Upper lobe of left lung (tissue), 6 donors: ENCODE measurements around the gene TIMM29. TPM values are rescaled to one million over a fixed set of nuclear protein-coding genes. Genes with fewer than 3 reads are reported as not detected.
A peak's percentile ranks its signal among the peaks of the same experiment; 100 is the strongest.
"Not testable (repeated sequence)": the region's sequence is repeated elsewhere in the genome, so short reads cannot be mapped to it uniquely, and the experiment has no call there.

Experiments used
- ATAC-seq, 2 donors: fragments of 200-7000 bp; cut with Tn5 transposase; one replicate each; pipeline ENCODE4 v1.9.1; 2022; ENCODE audit warnings: mild to moderate bottlenecking in 2 of 2, moderate library complexity in 2 of 2; ENCODE audit not compliant: low FRiP score in 2 of 2
- DNase-seq, 2 donors: peaks; one replicate each; pipeline ENCODE4 v3.0.0-alpha.2; 2019 to 2020
- H3K27ac ChIP-seq, 4 donors: fragments of 200-600 bp; sonication (generic); one replicate each; pipeline ENCODE4 v1.5.1; 2016 to 2019
- H3K27me3 ChIP-seq, 4 donors: fragments of 200-600 bp; sonication (generic); one replicate each; pipeline ENCODE4 v1.5.1; 2017 to 2019
- H3K36me3 ChIP-seq, 4 donors: fragments of 200-600 bp; sonication (generic); one replicate each; pipeline ENCODE4 v1.5.1; 2016 to 2019
- H3K4me1 ChIP-seq, 4 donors: fragments of 200-600 bp; sonication (generic); one replicate each; pipeline ENCODE4 v1.5.1; 2018 to 2019
- H3K4me3 ChIP-seq, 4 donors: fragments of 200-600 bp; sonication (generic); one replicate each; pipeline ENCODE4 v1.5.1; 2017 to 2019; ENCODE audit warnings: mild to moderate bottlenecking in 2 of 4, moderate library complexity in 1 of 4
- H3K9me3 ChIP-seq, 4 donors: fragments of 200-600 bp; sonication (generic); one replicate each; pipeline ENCODE4 v1.5.1; 2018 to 2019
- EP300 ChIP-seq, 4 donors: sonication (generic); formaldehyde crosslinking; IDR thresholded peaks; one replicate each; pipeline ENCODE4 v1.5.1; 2017; ENCODE audit warnings: antibody characterized with exemption in 4 of 4, control low read depth in 2 of 4
- POLR2A ChIP-seq, 4 donors: fragments of 450-650 bp; IDR thresholded peaks; one replicate each; pipeline ENCODE4 v1.5.1; 2016 to 2017; ENCODE audit warnings: antibody characterized with exemption in 4 of 4, mild to moderate bottlenecking in 2 of 4
- POLR2AphosphoS5 ChIP-seq, 2 donors: sonication (generic); formaldehyde crosslinking; IDR thresholded peaks; one replicate each; pipeline ENCODE4 v1.5.1; 2017; ENCODE audit warnings: antibody characterized with exemption in 2 of 2
- WGBS, 2 donors: methylation state at CpG; one replicate each; pipeline ENCODE4 v1.1.5; 2017 to 2018; 5-methylcytosine and 5-hydroxymethylcytosine counted together
- total RNA-seq, 6 donors: library from RNA; depleted of rRNA in 4 of 6; stranded (reverse); fragments of >200 nt in 4 of 6; gene quantifications; one replicate each; pipeline versions ENCODE4 v1.1.0 to v1.2.1, GENCODE V29; 2016 to 2021
- TF ChIP-seq, protein P1 (sequence below), 6 experiments: fragments of 450-650 bp in 4 of 6; fragments of 200-600 bp in 2 of 6; sonication (generic) in 2 of 6; IDR thresholded peaks; one replicate each; pipeline ENCODE4 v1.5.1; 2016 to 2019; ENCODE audit warnings: antibody characterized with exemption in 6 of 6
- donor health status: DM: no; HTN: no; CAD: no; lungs with moderate emphysema.
- donor health status: DM: no; HTN: yes; CAD: no; lungs with severe emphysema.

Gene TIMM29
- total RNA-seq, 6 donors from 2014 or later = 20.2 to 46.1 (median 32.7) TPM

DNA sequence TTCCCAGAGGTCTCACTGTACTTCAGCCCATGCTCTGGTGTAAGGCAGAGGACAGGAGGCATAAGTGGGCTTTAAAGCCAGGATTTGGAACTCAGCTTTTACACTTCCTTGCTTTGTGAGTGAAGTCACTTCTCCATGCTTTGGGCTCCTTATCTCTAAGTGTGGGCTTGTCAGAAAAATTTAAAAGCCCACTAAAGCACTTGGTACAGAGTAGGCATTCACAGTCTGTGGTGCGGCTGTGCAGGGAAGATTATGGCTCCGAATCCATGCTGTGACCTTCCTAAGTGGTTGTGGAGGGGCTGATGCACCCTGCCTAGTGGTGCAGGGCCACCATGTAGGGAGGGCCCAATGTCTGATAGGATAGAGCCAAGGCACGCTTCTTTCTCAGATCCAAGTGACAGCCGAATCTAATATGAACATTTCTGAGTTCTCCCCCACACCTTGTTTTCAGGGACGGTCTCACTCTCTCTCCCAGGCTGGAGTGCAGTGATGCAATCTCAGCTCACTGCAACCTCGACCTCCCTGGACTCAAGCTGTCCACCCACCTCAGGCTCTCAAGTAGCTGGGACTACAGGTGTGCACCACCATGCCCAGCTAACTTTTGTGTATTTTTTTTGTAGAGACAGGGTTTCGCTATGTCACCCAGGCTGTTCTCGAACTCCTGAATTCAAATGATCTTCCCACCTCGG is 6.9 kb downstream of the TIMM29 start:
- no peaks in the 10 kb centered on the region for H3K27me3 ChIP-seq
- no peak overlapping the region for H3K4me3 ChIP-seq
- H3K4me1 ChIP-seq = peaks cover 0 to 26% (median 10%) of the 10 kb centered on the region in 4 donors
- no peak overlapping the region for H3K27ac ChIP-seq
- H3K36me3 ChIP-seq = peaks cover 0 to 22% (median 6%) of the 10 kb centered on the region in 4 donors
- TF ChIP-seq POLR2AphosphoS5 (IDR thresholded peaks at IDR 0.05) = no peak
- TF ChIP-seq, protein P1, sequence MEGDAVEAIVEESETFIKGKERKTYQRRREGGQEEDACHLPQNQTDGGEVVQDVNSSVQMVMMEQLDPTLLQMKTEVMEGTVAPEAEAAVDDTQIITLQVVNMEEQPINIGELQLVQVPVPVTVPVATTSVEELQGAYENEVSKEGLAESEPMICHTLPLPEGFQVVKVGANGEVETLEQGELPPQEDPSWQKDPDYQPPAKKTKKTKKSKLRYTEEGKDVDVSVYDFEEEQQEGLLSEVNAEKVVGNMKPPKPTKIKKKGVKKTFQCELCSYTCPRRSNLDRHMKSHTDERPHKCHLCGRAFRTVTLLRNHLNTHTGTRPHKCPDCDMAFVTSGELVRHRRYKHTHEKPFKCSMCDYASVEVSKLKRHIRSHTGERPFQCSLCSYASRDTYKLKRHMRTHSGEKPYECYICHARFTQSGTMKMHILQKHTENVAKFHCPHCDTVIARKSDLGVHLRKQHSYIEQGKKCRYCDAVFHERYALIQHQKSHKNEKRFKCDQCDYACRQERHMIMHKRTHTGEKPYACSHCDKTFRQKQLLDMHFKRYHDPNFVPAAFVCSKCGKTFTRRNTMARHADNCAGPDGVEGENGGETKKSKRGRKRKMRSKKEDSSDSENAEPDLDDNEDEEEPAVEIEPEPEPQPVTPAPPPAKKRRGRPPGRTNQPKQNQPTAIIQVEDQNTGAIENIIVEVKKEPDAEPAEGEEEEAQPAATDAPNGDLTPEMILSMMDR (IDR thresholded peaks at IDR 0.05) = no peak
- no peak for TF ChIP-seq POLR2A (IDR thresholded peaks at IDR 0.05)
- TF ChIP-seq EP300 (IDR thresholded peaks at IDR 0.05) = no peak
- DNase-seq (no peak), ATAC-seq (no peak)
- no peaks in the 10 kb centered on the region for H3K9me3 ChIP-seq
- WGBS, 2 donors = 86 to 88% methylated on average over 9 of the region's 9 CpGs

DNA sequence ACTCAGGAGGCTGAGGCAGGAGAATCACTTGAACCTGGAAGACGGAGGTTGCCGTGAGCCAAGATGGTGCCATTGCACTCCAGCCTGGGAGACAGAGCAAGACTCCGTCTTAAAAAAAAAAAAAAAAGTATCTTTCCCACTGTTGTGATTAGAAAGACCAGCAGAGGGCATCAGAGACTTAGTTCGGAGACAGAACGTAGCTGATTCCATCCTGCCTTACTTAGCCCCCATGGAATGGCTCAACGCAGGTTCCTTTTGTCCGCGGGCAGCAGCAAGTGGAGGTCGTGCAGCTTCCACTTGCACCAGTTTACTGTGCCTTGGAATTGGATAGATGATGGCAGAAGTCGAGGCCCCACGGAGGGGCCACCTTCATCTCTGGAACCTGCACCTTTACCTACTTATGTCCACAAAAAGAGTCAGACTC is 8.1 kb downstream of the TIMM29 start:
- no peak overlapping the region for H3K27ac ChIP-seq
- ATAC-seq = peak; percentile 83 to 85
- no peaks in the 10 kb centered on the region for H3K9me3 ChIP-seq
- no peak overlapping the region for H3K4me3 ChIP-seq
- no peaks in the 10 kb centered on the region for H3K27me3 ChIP-seq
- TF ChIP-seq, protein P1 (IDR thresholded peaks at IDR 0.05) = peak; percentile 27 to 63 (median 58)
- no peak for TF ChIP-seq EP300 (IDR thresholded peaks at IDR 0.05)
- WGBS, 2 donors = 5 to 6% methylated on average over 11 of the region's 11 CpGs
- peak in 1 of 2 donors; percentile 44 for DNase-seq
- peaks cover 0 to 13% (median 5%) of the 10 kb centered on the region in 4 donors for H3K36me3 ChIP-seq
- H3K4me1 ChIP-seq = peaks cover 0 to 27% (median 9%) of the 10 kb centered on the region in 4 donors

DNA sequence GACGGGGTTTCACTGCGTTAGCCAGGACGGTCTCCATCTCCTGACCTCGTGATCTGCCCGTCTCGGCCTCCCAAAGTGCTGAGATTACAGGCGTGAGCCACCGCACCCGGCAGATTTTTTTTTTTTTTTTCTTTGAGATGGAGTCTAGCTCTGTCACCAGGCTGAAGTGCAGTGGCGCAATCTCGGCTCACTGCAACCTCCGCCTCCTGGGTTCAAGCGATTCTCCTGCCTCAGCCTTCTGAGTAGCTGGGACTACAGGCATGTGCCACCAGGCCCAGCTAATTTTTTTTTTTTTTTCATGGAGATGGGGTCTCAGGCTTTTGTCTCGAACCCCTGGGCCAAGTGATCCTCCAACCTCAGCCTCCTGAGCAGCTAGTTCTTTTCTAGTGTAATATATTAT is 13.0 kb downstream of the TIMM29 start:
- H3K9me3 ChIP-seq, H3K27me3 ChIP-seq, H3K4me3 ChIP-seq, ATAC-seq, H3K36me3 ChIP-seq: not testable (repeated sequence)
- Histone ChIP-seq H3K27ac (peak overlapping the region in 1 of 4 donors; percentile 72), H3K4me1 (peaks cover 0 to 25% (median 13%) of the 10 kb centered on the region in 4 donors)
- 49 to 63% methylated on average over 12 to 14 of the region's 14 CpGs for whole genome bisulfite sequencing, 2 donors
- DNase-seq = peak in 1 of 2 donors; percentile 52

- not testable (repeated sequence) for DNase-seq, H3K9me3 ChIP-seq, ATAC-seq, H3K27ac ChIP-seq, H3K27me3 ChIP-seq, H3K36me3 ChIP-seq, H3K4me3 ChIP-seq
- H3K4me1 ChIP-seq = peaks cover 3 to 28% (median 15%) of the 10 kb centered on the region in 4 donors
- 79 to 93% methylated on average over 4 of the region's 4 CpGs for WGBS, 2 donors
Observed at GRCh38 chr19:10943412-10943811, 14.8 kb downstream of the TIMM29 start.

DNA sequence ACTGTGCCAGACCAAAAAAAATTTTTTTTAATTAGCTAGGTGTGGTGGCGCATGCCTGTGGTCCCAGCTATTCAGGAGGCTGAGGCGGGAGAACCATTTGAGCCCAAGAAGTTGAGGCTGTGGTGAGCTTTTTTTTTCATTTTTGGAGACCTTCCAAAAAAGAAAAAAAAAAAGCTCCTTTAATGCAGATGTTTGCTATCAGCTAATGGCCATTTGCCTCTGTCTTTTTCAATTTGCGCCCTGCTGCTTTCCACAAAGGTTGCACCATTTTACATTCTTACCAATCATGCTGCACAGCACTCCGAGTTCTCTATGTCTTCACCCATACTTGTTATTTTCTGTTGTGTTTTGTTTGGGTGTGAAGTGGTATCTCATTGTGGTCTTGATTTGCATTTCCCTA is 16.7 kb downstream of the TIMM29 start:
- H3K4me1 ChIP-seq = peaks cover 3 to 19% (median 12%) of the 10 kb centered on the region in 4 donors
- DNase-seq (no peak), ATAC-seq (no peak)
- 88 to 91% methylated on average over 4 of the region's 4 CpGs for WGBS, 2 donors
- TF ChIP-seq POLR2AphosphoS5 (IDR thresholded peaks at IDR 0.05) (no peak), EP300 (IDR thresholded peaks at IDR 0.05) (no peak), POLR2A (IDR thresholded peaks at IDR 0.05) (no peak)
- TF ChIP-seq, protein P1 (IDR thresholded peaks at IDR 0.05) = no peak
- no peaks in the 10 kb centered on the region for H3K36me3 ChIP-seq
- no peak overlapping the region for H3K4me3 ChIP-seq
- H3K9me3 ChIP-seq = no peaks in the 10 kb centered on the region
- no peaks in the 10 kb centered on the region for H3K27me3 ChIP-seq
- H3K27ac ChIP-seq = no peak overlapping the region
